Lower leg skin (tissue), 4 donors: Measurements from ENCODE around the gene PROM1. TPM values are rescaled to one million over a fixed set of nuclear protein-coding genes. Genes with fewer than 3 reads are reported as not detected.

Experiments
- DNase-seq, 2 donors: peaks; one replicate each; pipeline ENCODE4 v3.0.0-alpha.2; 2019; ENCODE audit warnings: low spot score in 2 of 2
- H3K4me3 ChIP-seq: fragments of 200-600 bp; sonication (generic); 2 replicates; pipeline ENCODE4 v1.5.1; 2017; ENCODE audit warnings: mild to moderate bottlenecking, low read depth; ENCODE audit not compliant: poor library complexity, severe bottlenecking
- POLR2A ChIP-seq, 2 donors: fragments of 450-650 bp; IDR thresholded peaks; one replicate each; pipeline ENCODE4 v1.6.1; 2016 to 2017; ENCODE audit warnings: antibody characterized with exemption in 2 of 2, mild to moderate bottlenecking in 1 of 2, moderate library complexity in 1 of 2
- WGBS, 2 donors: methylation state at CpG; one replicate each; pipeline ENCODE4 v1.1.5; 2018; 5-methylcytosine and 5-hydroxymethylcytosine counted together
- intact Hi-C: fragments of 100-400 bp; cut with DNase I; formaldehyde crosslinking; loops from one replicate; pipeline ENCODE4 v1.15.0; 2023; ENCODE audit warnings: low total_unique reads
- total RNA-seq, 4 donors: library from RNA; depleted of rRNA; stranded (reverse); fragments of >200 nt; gene quantifications; one replicate each; pipeline ENCODE4 v1.1.0, GENCODE V29; 2016
- TF ChIP-seq, protein P1 (sequence below), 3 donors: fragments of 450-650 bp; IDR thresholded peaks; one replicate each; pipeline ENCODE4 v1.5.1; 2016; ENCODE audit warnings: antibody characterized with exemption in 3 of 3, mild to moderate bottlenecking in 3 of 3, moderate library complexity in 2 of 3

The PROM1 gene
- total RNA-seq, 4 donors from 2014 or later: 1.3 to 7.6 (median 2.9) TPM

DNA sequence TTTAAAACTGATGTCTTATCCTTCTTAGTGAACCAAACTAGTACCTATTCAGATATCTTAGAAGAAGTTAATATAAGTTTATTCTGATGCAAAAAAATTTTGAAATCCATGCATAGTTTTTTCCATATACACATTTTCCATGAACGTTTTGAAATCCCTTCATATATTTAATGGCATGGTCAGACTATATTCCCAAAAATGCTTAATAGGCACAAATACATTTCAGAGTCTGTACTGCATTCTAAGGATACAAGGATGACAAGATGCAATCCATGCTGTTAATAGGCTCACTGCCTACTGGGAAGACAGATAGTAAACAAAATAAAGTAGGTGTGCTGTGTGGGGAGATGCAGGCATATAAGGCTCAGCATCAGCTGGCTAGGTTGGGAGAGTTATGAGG, 33.2 kb downstream of the PROM1 start:
- H3K4me3 ChIP-seq: no peak overlapping the region
- intact Hi-C loops: no loop called here
- 45 to 56% methylated on average over 1 of the region's 1 CpG for WGBS, 2 donors
- no peak for DNase-seq
- TF ChIP-seq POLR2A (IDR thresholded peaks at IDR 0.05): no peak
- TF ChIP-seq, protein P1, sequence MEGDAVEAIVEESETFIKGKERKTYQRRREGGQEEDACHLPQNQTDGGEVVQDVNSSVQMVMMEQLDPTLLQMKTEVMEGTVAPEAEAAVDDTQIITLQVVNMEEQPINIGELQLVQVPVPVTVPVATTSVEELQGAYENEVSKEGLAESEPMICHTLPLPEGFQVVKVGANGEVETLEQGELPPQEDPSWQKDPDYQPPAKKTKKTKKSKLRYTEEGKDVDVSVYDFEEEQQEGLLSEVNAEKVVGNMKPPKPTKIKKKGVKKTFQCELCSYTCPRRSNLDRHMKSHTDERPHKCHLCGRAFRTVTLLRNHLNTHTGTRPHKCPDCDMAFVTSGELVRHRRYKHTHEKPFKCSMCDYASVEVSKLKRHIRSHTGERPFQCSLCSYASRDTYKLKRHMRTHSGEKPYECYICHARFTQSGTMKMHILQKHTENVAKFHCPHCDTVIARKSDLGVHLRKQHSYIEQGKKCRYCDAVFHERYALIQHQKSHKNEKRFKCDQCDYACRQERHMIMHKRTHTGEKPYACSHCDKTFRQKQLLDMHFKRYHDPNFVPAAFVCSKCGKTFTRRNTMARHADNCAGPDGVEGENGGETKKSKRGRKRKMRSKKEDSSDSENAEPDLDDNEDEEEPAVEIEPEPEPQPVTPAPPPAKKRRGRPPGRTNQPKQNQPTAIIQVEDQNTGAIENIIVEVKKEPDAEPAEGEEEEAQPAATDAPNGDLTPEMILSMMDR (IDR thresholded peaks at IDR 0.05): no peak

DNA sequence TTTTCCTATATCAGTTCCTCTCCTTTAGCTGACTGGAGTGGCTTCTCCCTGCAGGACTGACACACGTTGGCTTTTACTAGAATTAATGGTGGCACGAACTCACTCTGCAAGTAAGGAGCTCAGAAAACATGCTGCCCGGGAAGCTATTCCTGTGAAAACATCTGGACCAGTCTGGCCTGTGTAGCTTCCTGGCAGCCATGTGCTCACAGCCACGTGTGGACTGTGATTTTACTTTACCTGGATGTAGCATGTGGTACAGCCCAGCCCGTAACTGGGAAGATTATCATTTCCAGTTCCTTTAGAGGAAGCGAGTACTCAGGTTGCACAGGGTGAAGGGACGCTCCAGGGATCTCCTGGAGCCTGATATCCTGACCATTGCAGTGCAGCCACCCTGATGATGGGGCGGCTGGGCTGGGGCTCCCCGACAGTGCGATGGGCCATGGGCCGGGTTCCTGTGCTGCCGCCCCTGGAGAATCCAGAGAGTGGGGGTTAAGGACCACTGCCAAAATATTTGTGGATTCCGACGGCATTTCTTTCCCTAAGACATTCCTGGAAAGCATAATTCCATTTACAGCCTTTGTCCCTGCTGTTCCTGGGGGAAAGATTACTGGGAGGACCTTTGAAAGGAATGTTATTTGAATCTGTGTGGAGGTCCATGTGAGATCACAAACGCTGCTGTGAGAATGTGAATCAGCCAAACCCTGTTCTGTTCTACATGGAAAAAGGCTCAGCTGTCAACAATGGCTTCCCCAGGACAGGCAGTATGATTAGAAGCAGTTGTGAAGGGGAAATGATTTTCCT, 35.0 kb downstream of the PROM1 start:
- DNase-seq: no peak
- H3K4me3 ChIP-seq: no peak overlapping the region
- 48 to 55% methylated on average over 15 of the region's 15 CpGs for WGBS, 2 donors
- intact Hi-C loops: no loop called here
- TF ChIP-seq, protein P1 (IDR thresholded peaks at IDR 0.05): no peak
- TF ChIP-seq POLR2A (IDR thresholded peaks at IDR 0.05): no peak

DNA sequence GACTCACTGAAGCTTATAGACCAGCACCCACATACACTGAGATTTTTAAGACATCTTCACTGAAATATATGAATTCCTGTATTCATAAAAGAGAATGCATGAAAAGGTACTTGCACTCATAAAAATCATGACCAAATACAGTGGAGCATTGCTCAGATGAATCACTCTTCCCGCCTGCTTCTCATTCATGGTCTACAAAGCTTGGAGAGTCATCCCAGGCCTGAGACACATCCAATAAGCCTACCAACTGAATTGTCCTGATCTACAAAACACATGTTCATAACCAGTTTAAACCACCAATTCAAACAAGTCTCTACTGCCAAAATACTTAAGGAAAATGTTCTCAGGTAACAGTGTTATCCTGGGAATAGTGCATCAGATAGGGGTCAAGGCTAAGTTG, 38.1 kb downstream of the PROM1 start:
- no peak for TF ChIP-seq POLR2A (IDR thresholded peaks at IDR 0.05)
- TF ChIP-seq, protein P1 (IDR thresholded peaks at IDR 0.05): no peak
- H3K4me3 ChIP-seq: no peak overlapping the region
- 85 to 100% methylated on average over 1 of the region's 1 CpG for WGBS, 2 donors
- no peak for DNase-seq
- intact Hi-C loops: no loop called here

DNA sequence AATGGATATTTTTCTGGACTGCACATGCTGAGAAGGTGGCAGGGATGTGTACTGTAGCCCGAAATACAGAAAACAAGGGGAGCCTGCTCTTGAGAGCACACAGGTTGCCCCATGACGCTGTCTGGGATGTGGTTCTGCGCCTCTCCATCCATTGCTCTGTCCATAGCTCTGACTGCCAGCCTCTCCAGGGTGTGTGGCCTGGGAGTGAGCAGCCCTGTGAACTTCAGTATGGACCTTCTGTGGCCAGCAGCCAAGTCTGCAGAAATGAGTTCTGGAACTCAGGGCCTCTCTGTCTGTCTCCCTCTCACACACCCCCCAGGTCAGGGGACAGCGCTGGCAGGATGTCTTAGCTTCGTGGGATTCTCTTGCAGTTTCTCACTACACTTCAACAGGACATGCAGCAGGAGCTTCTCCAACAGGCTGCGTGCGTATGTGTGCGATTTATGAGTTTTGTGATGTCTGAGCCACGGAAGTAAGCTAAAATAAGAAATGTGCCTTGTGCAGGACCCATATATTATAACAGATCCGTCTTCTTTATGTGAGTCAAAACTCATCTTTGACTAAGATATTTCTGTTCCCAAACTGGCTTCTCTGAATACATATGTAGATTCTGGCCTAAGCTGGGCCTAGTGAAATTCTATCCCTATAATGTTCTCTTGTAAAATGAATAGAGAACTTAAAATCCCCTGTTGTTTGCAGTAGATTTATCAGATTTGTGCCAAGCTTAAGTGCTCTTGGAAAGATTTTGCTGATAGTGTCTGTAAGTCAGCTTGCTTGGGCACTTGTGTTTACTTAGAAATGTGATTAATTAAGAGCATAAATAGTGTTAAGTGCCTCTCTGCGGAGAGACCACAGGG, 40.0 kb downstream of the PROM1 start:
- H3K4me3 ChIP-seq: no peak overlapping the region
- TF ChIP-seq, protein P1 (IDR thresholded peaks at IDR 0.05): no peak
- no peak for TF ChIP-seq POLR2A (IDR thresholded peaks at IDR 0.05)
- intact Hi-C loops: no loop called here
- 84 to 88% methylated on average over 11 of the region's 11 CpGs for WGBS, 2 donors
- no peak for DNase-seq

DNA sequence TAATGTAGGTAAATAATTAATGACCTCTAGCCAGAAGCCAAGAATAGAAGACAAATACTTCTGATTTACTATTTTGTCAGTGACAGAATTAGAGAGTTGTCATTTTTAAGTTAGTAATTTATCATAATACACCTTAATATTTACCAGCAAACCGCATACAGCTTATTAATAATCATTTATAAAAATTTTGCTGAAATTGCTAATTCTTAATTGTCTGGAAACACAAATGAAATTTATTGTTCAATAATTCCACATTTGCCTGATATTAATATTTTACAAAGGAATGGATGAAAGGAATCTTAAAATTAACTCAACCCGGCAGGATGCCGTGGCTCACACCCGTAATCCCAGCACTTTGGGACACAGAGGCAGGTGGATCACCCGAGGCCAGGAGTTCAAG, 44.7 kb downstream of the PROM1 start:
- WGBS, 2 donors: 95 to 96% methylated on average over 5 of the region's 5 CpGs

More for the DNA sequence above, 44.7 kb downstream of the PROM1 start:
- no peak for DNase-seq
- intact Hi-C loops: no loop called here
- TF ChIP-seq, protein P1 (IDR thresholded peaks at IDR 0.05): no peak
- no peak for TF ChIP-seq POLR2A (IDR thresholded peaks at IDR 0.05)
- no peak overlapping the region for H3K4me3 ChIP-seq
